ENCODE data around the gene SUGCT.
A peak's percentile ranks its signal among the peaks of the same experiment; 100 is the strongest.

The SUGCT gene

DNA sequence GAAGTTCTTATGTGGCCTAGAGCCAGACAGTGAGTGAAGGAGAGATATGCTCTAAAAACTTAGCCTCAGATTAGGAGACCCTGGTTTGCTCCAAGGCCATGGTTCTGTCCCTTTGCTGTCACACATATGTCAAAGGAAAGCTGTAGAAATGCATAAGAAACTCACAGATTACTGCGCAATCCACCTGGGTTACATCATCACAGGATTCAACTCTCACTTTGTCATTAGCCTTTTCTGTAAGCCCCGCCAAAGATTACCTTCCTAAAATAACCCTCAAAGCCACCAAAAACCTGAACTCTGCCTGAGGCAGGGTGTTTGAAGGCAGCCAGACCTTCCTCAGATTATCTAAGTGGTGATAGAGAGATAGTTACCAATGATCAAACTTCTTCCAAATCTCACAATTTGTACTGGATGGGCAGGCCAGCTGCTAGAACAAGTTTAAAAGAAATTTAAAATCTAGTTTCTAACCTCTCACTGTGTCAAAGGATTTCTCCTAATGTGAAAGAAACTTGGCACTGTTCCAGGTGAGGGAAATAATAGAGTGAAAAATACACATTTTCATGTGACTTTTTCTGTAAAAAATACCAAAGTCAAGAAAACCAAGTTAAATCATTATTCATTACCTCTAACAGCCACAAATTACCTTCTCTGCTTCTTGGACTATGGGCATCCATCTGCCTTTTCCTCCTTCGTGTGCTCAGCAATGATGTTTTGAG is 567.2 kb downstream of the SUGCT start:
- DNase-seq = no peak

DNA sequence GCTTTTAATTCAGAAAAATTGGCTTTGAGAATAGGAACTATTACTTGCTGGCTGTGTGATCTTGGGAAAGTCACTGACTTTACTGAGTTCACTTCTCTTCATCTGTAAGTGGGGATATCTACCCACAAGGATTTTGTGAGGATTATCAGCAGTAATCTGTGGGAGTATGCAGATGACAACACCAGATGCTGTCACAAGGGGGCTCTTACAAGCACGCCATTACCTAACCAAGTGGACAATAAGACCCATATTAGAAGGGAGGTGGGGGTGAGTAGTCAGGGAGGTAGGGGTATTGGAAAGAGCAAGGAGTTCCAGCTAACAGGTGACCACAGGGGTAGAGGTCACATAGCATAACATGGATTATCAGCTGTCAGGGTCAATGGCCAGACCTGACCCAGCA is 569.4 kb downstream of the SUGCT start:
- DNase-seq = no peak

DNA sequence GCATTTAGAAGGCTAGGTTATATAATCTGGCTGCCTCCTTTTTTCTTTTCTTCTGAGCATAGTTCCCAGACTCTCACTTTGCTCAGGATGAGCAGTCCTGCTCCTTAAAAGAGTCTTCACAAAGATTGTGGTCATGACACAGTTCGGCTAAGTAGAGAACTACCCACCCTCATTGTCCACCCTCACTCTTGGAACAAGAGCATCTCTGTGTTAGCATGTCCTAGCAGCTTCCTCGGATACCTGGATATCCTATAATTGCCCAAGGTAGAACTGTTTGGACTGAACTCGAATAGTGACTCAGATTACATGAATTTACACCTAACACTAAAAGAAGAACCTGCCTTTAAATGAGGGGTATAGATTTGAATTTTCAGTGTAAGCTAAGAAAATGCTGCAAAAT is 572.0 kb downstream of the SUGCT start:
- no peak for DNase-seq

DNA sequence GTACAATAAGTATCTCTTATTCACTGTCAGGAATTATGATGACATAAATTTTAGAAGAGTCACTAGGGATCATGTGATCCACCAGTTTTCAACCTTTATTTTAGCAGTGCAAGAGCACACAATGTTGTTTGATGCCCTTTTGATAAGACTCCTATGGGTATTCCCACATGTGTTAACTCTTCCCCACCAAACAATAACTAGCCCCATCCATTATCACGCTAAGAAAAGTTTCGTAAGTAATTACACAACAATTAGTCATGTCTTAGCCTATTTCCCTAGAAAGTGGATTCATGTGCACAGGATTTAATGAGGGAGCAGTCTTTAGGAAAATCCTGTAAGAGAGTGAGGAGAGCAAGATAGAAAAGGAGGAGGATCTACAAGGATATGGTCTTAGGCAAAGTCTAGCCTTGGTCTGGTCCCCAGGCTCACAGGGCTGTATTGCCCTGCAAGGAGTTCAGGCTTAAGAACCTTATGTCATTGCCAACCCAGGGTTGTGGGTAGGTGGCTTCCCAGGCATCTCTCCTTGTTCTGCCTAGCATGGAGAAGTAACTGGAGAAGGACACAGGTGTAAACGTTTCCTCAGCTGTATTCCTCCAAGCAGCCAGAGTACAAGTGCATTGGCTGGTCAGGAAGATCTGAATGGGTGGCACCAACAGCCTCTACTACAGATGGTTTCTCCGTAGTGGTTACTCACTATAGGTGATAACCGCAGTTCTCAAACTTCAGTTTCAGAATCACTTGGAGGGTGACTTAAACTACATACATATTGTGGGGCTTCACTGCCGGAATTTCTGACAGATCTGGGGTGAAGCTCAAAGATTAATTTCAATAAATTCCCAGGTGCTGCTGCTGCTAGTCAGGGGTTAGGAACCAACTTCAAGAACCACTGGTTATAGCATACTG is 574.5 kb downstream of the SUGCT start:
- peak; percentile 47 for DNase-seq

DNA sequence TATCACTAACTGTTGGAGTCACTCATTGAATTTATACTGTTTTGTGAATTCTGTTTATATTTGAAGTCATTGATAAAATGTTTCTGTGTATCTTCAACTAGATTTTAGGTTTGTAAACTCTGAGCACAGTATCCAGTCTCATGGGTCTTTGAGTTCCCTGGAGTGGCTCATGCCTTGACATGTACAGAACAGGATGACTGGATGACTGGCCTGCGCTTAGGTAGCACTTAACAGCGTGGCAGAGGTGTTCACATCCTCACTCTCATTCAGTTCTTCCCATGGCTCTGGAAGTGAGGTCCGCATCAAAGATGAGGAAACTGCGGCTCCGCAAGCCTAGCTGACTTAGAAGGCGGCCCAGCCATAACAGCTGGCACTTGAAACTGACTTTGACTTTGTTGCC is 576.9 kb downstream of the SUGCT start:
- DNase-seq = no peak

DNA sequence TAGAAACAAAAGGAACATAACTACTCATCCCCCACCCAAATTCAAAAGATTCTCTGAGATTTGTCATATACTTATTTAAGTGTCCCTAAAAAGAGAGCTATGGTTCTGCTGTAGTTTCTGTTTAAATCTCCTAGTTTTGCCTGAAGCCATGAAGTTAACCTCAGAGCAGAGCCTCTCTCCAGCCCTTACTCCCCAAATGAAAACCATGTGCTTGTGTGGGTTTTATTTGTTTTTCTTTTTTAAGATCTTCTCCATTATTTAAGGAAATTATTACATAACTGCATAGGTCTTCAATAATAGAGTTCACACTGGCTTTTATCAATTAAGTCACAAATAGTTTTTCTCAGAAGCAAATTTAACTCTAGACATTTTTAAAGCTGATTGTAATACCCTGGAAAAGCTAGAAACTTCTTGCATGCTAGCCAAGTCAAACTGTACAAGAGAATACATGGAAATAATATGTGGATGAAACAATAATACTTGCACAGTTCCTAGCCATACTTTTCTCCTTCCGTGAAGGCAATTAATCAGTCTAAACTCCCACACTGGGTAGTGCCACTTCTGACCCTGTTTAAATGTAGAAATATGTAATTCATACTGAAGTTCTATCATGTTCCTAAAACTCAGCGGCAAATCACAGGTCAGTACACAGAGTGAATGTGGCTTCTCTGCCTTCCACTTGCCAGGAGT is 579.7 kb downstream of the SUGCT start:
- DNase-seq = no peak

DNA sequence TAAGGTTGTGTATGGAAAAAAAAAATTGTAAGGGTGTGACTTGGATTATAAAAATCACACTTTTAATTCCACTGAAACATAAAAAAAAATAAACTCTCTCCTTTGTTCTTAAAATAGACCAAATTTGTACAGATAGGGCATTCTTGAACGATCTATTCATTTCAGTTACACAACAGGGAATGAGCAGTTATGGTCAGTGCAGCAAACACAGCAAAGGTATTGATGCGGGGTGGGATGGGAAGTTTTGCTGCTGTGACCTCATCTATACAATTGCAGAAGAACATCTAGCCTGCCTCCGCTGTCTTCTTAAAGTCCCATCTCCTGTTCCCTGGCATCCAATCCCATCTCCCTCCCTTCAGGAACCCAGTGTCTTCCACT is 580.2 kb downstream of the SUGCT start:
- DNase-seq = no peak

DNA sequence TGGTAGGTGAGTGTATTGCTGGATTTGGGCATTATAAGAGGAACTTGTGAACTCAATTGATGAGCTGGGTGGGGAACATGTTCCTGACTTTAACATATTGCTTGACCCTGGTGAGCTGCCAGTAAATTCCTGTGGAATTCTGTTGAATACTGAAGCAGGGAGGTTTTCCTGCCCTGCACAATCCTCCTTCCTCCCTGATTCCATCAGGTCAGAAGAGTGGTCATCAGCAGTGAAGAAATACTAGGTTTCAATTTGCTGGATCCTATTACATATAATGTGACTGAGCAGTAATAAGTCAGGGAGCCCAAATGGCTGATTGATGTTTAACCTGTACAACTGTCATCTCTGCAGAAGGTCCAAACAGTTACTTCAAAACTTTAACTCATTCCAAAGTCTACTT is 581.2 kb downstream of the SUGCT start:
- DNase-seq = no peak

DNA sequence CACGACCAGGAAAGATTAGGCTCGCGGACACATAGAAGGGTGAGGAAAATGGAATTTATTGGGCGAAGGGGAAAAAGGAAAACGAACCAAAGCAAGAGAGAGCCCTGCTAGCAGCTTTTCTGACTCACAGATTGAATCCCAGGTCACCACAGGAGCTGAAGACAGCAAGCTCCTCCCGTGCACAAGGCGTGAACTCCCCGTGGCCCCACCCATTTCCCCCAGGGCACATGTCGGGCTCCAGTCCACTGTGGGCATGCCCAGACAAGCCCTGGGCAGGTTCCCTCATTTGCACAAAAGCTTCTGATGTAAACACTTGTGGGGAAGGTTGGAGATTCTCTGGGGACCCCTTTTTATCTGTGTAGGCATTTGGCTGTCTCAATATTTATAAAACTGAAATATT is 582.4 kb downstream of the SUGCT start:
- no peak for DNase-seq

DNA sequence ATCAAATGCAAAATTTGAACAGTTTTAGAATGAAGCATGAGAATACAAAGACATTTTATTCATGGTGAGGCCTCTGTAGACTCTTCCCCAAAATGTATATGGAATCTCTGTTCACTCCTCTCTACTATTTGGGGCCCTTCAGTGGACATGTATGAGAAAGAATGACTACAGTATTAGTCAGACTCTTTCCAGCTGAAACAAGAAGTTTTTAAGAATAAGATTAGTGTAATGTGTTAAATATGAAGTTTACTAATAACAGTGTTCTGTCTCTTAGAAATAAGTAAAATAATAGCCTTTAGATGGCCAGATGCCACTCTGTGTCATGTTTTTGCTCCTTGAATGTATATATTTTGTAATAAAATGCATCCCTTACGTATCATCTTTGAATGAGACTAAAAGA is 585.6 kb downstream of the SUGCT start:
- no peak for DNase-seq

DNA sequence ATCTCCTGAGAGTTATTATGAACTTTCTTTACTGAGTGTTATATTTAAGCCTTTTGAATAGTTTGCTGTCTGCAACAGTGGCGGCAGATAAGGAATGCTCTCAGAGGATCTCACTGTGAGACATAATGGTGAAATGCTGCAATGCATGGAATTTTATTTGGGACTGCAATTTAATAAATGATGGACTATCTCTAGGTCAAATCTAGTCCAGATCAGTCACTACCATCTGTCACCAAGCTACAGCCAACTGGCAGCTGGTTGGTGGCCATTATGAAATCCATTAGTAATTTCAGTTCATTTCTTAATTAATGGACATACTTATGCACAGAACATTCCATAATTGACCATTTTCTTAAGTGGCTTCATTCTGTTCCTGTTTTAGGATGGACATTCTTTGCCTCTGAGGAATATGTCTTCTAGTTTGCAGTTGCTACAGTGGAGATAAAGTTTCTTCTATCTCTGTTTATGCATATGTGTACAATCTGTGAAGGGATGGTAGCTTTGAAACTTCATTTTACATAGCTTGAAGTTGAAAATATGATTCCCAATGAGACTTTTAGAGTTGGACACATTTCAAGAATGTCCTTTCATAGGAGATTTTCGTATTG is 586.6 kb downstream of the SUGCT start:
- no peak for DNase-seq

DNA sequence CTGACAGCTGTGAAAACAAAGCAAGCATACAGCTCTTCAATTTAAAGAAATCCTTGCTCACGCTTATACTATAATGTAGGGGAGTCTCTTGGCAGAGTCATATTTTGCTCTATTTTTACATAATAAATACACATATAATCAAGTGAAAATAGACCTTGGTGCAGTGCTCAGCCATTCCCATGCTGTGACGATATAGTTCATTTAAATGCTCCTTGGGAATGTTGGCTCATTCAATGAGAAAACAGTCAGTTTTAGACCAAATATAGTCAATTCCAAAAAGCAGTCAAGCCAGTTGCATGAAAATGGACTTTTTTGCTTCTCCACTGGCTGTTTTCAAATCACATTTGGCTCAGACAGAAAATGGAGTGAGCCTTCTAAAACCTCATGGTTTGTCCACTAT is 587.4 kb downstream of the SUGCT start:
- DNase-seq = no peak

DNA sequence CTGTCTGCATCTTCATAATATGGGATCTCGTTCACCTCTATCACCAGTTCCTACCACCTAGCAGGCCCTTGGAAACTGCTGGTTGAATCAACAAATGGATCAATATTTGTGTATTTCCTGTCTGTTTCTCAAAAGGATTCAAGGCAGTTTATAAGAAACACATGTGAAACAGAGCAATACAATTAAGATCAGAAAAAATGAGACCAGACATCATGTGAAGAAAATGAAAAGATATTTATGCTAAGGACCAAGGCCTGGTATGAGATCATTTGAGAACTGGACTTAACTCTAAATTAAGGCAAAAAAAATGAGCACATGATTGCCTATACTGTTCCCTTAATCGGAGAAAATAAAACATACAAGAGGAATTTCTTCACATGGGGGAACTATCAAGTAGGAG is 589.0 kb downstream of the SUGCT start:
- DNase-seq = no peak

DNA sequence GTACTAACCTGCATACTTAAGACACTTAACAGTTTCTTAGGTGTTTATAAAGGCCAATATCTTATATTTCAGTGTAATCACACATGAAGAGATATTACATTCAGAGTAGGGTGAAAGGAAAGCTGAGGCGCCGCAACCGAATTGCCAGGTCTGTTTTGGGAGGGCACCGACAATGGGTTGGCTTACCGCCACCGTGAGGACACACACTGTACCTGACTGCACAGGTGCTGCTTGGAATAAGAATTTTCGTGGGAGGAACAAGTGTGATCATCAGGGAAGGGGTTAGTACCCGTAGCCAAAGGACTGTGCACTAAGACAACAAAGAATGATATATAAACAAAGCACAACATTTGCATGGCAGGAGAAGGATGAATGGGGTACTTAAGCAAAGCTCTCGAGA is 591.8 kb downstream of the SUGCT start:
- DNase-seq = no peak

DNA sequence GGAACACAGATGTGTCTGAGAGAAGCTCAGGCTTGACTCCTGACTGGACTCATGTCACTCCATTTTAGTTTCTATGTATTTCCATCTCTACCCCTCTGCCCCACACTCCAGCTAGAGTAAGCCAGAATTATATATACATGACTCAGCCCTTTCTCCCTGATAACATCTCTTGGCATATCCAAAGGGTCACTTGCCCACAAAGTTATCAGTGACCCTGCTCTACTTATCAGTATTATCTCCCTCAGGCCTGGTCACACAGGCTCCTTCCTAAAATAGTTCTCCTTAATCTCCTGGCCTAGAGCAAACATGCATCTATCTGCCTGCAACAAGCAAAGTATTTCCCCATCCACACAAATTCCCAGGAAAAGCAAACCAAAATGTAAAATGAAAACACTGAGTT is 598.3 kb downstream of the SUGCT start:
- no peak for DNase-seq

DNA sequence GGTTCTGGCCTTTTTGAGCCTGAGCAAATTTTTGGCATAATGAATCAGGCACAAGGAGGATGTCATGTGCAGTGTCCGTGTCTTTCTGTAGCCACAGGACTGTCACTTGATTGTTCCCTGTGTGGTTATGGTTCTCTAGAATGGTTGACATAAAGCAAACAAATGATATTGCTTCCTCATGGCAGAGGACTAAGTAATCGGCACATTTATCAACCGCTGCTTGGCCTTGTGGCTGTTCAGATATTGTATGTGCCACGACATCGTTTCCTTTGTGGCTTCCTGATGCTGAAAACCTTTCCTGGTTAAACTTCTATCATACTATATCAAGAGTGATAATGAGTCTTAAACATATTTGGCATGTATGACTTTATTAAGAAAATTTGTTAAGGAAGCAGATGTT is 598.8 kb downstream of the SUGCT start:
- no peak for DNase-seq

DNA sequence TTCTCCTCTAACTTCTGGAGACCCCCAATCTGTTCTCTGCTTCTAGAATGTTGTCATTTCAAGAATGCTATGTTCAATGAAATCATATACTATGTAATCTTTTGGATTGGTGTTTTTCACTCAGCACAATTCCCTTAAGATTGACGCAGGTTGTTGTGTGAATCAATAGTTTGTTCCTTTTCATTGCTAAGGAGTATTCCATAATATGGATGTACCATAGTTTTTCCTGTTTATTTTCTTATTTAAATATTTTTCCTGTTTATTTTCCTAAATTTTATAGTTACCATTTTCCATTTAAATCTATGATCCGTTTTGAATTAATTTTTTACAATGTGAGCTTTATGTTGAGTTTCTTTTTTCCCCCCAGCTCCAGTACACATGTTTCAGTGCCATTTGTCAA is 604.5 kb downstream of the SUGCT start:
- DNase-seq = no peak

DNA sequence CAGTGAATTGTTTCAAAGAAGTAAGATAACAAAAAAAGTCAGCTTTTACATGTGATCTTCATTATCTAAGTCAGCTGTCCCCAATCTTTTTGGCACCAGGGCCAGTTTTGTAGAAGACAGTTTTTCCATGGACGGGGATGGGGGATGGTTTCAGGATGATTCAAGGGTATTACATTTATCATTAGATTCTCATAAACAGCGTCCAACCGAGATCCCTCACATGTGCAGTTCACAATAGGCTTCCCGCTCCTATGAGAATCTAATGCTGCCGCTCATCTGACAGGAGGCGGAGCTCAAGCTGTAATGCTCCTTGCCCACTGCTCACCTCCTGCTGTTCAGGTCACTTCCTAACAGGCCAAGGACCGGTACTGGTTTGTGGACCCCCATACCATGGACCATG is 607.5 kb downstream of the SUGCT start:
- no peak for DNase-seq

DNA sequence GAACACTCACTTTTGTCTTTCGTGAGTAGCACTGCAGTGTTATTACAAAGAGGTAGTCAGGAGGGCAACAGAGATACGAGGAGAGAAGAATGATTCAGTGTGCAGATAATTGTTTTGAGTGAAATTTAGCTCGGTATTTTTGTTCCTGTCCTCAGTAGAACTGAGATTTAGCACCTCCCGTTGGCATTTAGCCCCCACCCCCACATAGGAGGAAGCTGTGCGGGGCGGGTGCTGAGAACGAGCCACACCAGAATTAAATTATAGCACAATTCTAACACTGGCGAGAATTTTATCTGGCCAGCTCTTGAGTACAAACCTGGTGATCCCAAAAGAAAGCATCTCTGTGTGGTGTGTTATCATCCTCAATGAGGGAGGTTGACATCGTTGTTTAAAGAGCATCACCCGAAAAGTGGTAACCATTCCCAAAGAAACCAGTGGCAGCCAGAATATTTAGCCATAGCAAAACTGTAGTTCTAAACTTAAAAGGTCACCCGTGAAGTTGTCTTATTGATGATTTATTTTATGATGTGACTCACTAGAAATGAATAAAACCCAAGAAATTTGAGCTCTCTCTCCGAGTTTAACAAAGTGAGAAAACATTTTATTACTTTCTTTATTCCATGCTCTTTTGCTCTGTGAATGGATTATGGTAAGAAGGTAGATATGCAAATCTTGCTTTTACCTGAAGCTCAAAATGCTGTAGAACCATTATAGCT is 612.2 kb downstream of the SUGCT start:
- no peak for DNase-seq

DNA sequence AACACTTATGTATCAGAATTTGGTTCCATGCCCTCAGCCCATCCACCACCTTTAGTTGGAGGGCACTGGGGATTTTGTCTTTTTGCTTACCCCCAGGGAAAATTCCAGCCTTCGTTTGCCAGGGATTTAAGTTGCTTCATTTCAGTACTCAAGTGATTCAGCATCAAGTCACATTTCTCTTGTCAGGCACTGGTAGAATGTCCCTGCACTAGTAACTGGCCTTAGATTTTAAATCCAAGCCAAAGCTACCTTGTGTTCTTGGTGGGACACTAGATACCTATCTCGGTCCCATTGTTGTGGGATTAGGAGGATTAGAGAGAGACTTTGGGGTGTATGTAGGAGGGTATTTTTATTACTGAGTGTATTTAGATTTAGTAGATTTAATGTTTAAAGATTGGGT is 613.1 kb downstream of the SUGCT start:
- no peak for DNase-seq

DNA sequence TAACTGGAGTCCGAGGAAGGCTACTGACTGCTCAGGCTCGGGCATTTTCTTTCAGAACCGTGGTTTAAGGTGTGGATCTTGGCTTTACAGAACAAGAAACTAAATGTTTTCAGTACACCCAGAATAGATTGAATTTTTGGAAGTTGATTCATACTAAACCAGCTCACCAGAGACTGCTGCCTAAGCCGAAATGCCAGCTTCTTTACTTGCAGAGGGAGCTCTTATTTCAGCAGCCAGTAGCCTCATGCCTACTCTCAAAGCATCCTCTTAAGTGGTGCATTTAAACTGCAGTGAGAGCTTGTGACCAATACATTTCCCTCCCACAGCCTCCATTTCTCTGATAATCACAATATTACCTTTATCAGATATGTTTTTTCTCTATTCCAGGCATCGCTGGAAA is 615.1 kb downstream of the SUGCT start:
- no peak for DNase-seq

DNA sequence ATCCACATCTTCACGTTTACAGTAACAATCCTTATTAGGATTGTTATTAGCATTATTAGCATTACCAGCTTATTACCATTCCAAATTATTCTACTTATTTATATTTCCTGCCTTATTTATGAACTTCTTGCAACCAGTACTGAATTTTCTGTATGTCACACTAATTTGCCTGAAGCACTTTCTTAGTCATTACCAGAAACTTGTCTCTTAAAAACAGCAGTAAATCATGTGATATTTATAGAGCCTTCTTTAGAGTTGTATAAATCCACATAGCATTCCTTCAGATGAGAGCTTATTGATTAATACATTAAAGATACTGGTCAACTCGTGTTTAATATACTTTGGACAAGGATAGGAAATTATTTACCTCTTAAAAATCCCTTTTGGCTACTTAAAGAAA is 618.6 kb downstream of the SUGCT start:
- no peak for DNase-seq

DNA sequence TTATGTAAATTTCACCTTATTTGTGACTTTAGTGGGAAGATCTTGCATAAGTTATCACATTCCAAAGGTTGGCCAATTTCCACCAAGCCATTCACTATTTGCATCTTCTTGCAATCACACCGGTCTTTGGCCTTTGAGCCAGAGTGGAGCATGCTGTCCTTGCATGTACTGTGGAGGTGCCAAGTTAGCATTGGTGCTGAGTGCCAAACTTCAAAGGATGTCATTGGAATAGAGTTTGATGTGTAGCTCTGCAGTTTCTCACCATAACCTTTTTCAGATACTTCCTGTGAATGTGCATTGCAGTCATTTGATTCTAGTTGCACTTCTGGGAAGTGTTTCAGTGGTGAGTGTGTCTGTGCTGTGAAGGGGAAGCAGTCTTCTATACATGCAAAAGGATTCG is 620.6 kb downstream of the SUGCT start:
- DNase-seq = no peak

Measured in suppressor macrophage treated with lipopolysaccharide for 4 hours (primary cell).